SK-N-SH treated with all-trans-retinoic acid at 6 μM for 48 hours (cell line): Measurements from ENCODE around the gene OR4E2.

Source experiments
- BACH2 ChIP-seq: fragments of 250-450 bp; sonication (Bioruptor Pico); IDR thresholded peaks from 2 replicates; pipeline ENCODE4 v1.9.0; 2021; ENCODE audit warnings: mild to moderate bottlenecking, borderline replicate concordance
- ESRRG ChIP-seq: fragments of 250-450 bp; sonication (Bioruptor Pico); IDR thresholded peaks from 2 replicates; pipeline ENCODE4 v1.6.1; 2021; ENCODE audit warnings: mild to moderate bottlenecking
- ISL1 ChIP-seq: fragments of 250-450 bp; sonication (Bioruptor Pico); IDR thresholded peaks from 2 replicates; pipeline ENCODE4 v2.1.2; 2022; ENCODE audit warnings: mild to moderate bottlenecking, moderate library complexity
- OSR1 ChIP-seq: fragments of 250-450 bp; sonication (Bioruptor Pico); IDR thresholded peaks from 2 replicates; pipeline ENCODE4 v1.8.0; 2022; ENCODE audit warnings: moderate library complexity, mild to moderate bottlenecking, inconsistent platforms
- PPARA ChIP-seq: fragments of 250-450 bp; sonication (Bioruptor Pico); IDR thresholded peaks from 2 replicates; pipeline ENCODE4 v1.5.0; 2020; ENCODE audit warnings: mild to moderate bottlenecking, borderline replicate concordance
- RARB ChIP-seq: fragments of 250-450 bp; sonication (Bioruptor Pico); IDR thresholded peaks from 2 replicates; pipeline ENCODE4 v1.8.0; 2021; ENCODE audit warnings: mild to moderate bottlenecking, moderate library complexity
- TOX ChIP-seq: fragments of 250-450 bp; sonication (Bioruptor Pico); IDR thresholded peaks from 2 replicates; pipeline ENCODE4 v1.8.0; 2021; ENCODE audit warnings: mild to moderate bottlenecking, moderate library complexity, borderline replicate concordance
- ZC3H10 ChIP-seq: fragments of 250-450 bp; sonication (Bioruptor Pico); IDR thresholded peaks from 2 replicates; pipeline ENCODE4 v1.5.1; 2021; ENCODE audit warnings: mild to moderate bottlenecking, moderate library complexity
- ZNF8 ChIP-seq: fragments of 450-650 bp; formaldehyde crosslinking; IDR thresholded peaks from 2 replicates; pipeline ENCODE4 v1.5.0; 2020; ENCODE audit warnings: mild to moderate bottlenecking, moderate library complexity
- TF ChIP-seq, protein P1 (sequence below): fragments of 250-450 bp; sonication (Bioruptor Pico); IDR thresholded peaks from 2 replicates; pipeline ENCODE4 v1.5.1; 2020; ENCODE audit warnings: low read depth, mild to moderate bottlenecking, moderate library complexity
- TF ChIP-seq, protein P2 (sequence below): fragments of 250-450 bp; sonication (Bioruptor Pico); IDR thresholded peaks from 2 replicates; pipeline ENCODE4 v1.8.0; 2020; ENCODE audit warnings: mild to moderate bottlenecking, moderate library complexity, borderline replicate concordance

DNA sequence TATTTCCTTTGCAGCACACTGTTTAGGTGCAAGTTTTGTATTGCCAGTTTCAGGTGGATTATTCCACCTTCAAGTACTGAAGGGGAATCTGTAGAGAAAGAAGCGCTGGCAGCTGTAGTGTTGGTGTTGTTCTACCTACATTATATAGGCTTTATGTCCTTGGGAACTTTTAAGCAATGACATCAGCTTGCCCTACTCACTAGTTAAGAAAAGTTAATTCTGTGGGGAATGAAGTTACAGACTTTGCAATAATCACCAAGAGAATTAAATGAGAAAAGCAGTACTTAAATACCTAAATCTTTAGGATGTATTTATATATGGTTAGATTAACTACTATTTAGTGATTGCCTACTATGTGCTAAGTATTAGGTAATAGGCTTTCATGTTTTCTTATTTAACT lies 20.1 kb downstream of the OR4E2 start, which contains the start of gene OR4E1:
- no peak for TF ChIP-seq OSR1 (CRISPR knock-in tag)
- TF ChIP-seq PPARA (CRISPR knock-in tag): no peak
- TF ChIP-seq, protein P1, sequence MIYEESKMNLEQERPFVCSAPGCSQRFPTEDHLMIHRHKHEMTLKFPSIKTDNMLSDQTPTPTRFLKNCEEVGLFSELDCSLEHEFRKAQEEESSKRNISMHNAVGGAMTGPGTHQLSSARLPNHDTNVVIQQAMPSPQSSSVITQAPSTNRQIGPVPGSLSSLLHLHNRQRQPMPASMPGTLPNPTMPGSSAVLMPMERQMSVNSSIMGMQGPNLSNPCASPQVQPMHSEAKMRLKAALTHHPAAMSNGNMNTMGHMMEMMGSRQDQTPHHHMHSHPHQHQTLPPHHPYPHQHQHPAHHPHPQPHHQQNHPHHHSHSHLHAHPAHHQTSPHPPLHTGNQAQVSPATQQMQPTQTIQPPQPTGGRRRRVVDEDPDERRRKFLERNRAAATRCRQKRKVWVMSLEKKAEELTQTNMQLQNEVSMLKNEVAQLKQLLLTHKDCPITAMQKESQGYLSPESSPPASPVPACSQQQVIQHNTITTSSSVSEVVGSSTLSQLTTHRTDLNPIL (CRISPR knock-in tag): no peak
- TF ChIP-seq, protein P2, sequence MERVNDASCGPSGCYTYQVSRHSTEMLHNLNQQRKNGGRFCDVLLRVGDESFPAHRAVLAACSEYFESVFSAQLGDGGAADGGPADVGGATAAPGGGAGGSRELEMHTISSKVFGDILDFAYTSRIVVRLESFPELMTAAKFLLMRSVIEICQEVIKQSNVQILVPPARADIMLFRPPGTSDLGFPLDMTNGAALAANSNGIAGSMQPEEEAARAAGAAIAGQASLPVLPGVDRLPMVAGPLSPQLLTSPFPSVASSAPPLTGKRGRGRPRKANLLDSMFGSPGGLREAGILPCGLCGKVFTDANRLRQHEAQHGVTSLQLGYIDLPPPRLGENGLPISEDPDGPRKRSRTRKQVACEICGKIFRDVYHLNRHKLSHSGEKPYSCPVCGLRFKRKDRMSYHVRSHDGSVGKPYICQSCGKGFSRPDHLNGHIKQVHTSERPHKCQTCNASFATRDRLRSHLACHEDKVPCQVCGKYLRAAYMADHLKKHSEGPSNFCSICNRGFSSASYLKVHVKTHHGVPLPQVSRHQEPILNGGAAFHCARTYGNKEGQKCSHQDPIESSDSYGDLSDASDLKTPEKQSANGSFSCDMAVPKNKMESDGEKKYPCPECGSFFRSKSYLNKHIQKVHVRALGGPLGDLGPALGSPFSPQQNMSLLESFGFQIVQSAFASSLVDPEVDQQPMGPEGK (CRISPR knock-in tag): no peak
- no peak for TF ChIP-seq RARB (CRISPR knock-in tag)
- no peak for TF ChIP-seq BACH2 (CRISPR knock-in tag)
- no peak for TF ChIP-seq ZNF8 (CRISPR knock-in tag)
- no peak for TF ChIP-seq ZC3H10 (CRISPR knock-in tag)
- no peak for TF ChIP-seq ISL1 (CRISPR knock-in tag)
- TF ChIP-seq TOX (CRISPR knock-in tag): no peak
- no peak for TF ChIP-seq ESRRG
